IMR-90 (cell line): ENCODE measurements around the gene SRRM4. TPM values are rescaled to one million over a fixed set of nuclear protein-coding genes. Genes with fewer than 3 reads are reported as not detected.

Source experiments
- ATAC-seq: fragments of 200-7000 bp; cut with Tn5 transposase; 2 replicates; pipeline ENCODE4 v1.9.1; 2020; ENCODE audit warnings: low read depth, mild to moderate bottlenecking, moderate library complexity
- BruUV-seq: library from RNA; stranded (reverse); fragments of 400-500 nt; replicated peaks from 2 replicates; lab custom pipeline; 2021; lab: Mats Ljungman, UMichigan
- CTCF ChIA-PET: fragments of 300-600 bp; formaldehyde crosslinking; extraction: SDS; loops from one replicate; lab custom pipeline; 2021; ENCODE audit warnings: antibody characterized with exemption; lab: Yijun Ruan, JAX
- POLR2A ChIA-PET: fragments of 300-600 bp; sonication (Branson Sonifier 250); formaldehyde crosslinking; loops from one replicate; lab custom pipeline; 2022; ENCODE audit warnings: antibody characterized with exemption; ENCODE audit not compliant: unreplicated experiment; lab: Charles Lee
- DNase-seq: peaks from one replicate; pipeline ENCODE4 v3.0.0; 2013
- H2AFZ ChIP-seq: replicated peaks from 2 replicates; pipeline ENCODE3; 2013; ENCODE audit warnings: low read length, mild to moderate bottlenecking; ENCODE audit not compliant: poor library complexity
- H2AK5ac ChIP-seq: 2 replicates; pipeline ENCODE4 v1.6.1; 2013; ENCODE audit warnings: low read depth, low read length, inconsistent platforms
- H2AK9ac ChIP-seq: replicated peaks from 2 replicates; pipeline ENCODE3; 2013; ENCODE audit warnings: mild to moderate bottlenecking, low read depth, low read length, moderate library complexity; ENCODE audit not compliant: poor library complexity
- H2BK120ac ChIP-seq: 2 replicates; pipeline ENCODE4 v1.6.1; 2013; ENCODE audit warnings: low read depth, low read length, inconsistent platforms
- H2BK15ac ChIP-seq: 3 replicates; pipeline ENCODE4 v1.6.1; 2013; ENCODE audit warnings: low read depth, low read length, inconsistent platforms
- H2BK20ac ChIP-seq: 2 replicates; pipeline ENCODE4 v1.6.1; 2013; ENCODE audit warnings: low read depth, mild to moderate bottlenecking, inconsistent platforms, low read length, moderate library complexity
- H2BK5ac ChIP-seq: 2 replicates; pipeline ENCODE4 v1.6.1; 2013; ENCODE audit warnings: mild to moderate bottlenecking, low read depth, low read length, inconsistent platforms; ENCODE audit not compliant: poor library complexity, severe bottlenecking
- H3K14ac ChIP-seq: replicated peaks from 2 replicates; pipeline ENCODE4 v1.6.1; 2013; ENCODE audit warnings: low read depth, low read length, inconsistent platforms
- H3K18ac ChIP-seq: 2 replicates; pipeline ENCODE4 v1.6.1; 2013; ENCODE audit warnings: low read depth, low read length, control low read depth
- H3K23ac ChIP-seq: 2 replicates; pipeline ENCODE4 v1.6.1; 2013; ENCODE audit warnings: low read depth, low read length, inconsistent platforms
- H3K27ac ChIP-seq: 2 replicates; pipeline ENCODE4 v1.5.1; 2013; ENCODE audit warnings: mild to moderate bottlenecking, control low read depth, low read length; ENCODE audit not compliant: insufficient read depth
- H3K27me3 ChIP-seq: 2 replicates; pipeline ENCODE4 v1.6.1; 2013; ENCODE audit warnings: low read length; ENCODE audit not compliant: control insufficient read depth, insufficient read depth
- H3K36me3 ChIP-seq: 2 replicates; pipeline ENCODE4 v1.6.1; 2013; ENCODE audit warnings: low read length, mixed read lengths; ENCODE audit not compliant: control insufficient read depth, insufficient read depth
- H3K4ac ChIP-seq: 2 replicates; pipeline ENCODE4 v1.6.1; 2013; ENCODE audit warnings: low read depth, low read length, inconsistent platforms
- H3K4me1 ChIP-seq: 2 replicates; pipeline ENCODE4 v1.6.1; 2013; ENCODE audit warnings: low read length, mixed read lengths; ENCODE audit not compliant: control insufficient read depth, insufficient read depth
- H3K4me2 ChIP-seq: 2 replicates; pipeline ENCODE4 v1.6.1; 2013; ENCODE audit warnings: low read depth, mild to moderate bottlenecking, control low read depth, low read length, moderate library complexity
- H3K4me3 ChIP-seq: 2 replicates; pipeline ENCODE4 v1.5.1; 2013; ENCODE audit warnings: low read depth, mild to moderate bottlenecking, control low read depth, low read length, moderate library complexity; ENCODE audit not compliant: insufficient read depth
- H3K56ac ChIP-seq: 2 replicates; pipeline ENCODE4 v1.6.1; 2013; ENCODE audit warnings: low read length, inconsistent platforms; ENCODE audit not compliant: insufficient read depth; ENCODE audit errors: extremely low read depth
- H3K79me1 ChIP-seq, 2 experiments: 2 replicates each; pipeline ENCODE4 v1.6.1; 2013; ENCODE audit warnings: low read length in 2 of 2, inconsistent platforms in 1 of 2, low read depth in 1 of 2
- H3K9ac ChIP-seq: 2 replicates; pipeline ENCODE4 v1.6.1; 2013; ENCODE audit warnings: low read depth, low read length, control low read depth
- H3K9me1 ChIP-seq: 2 replicates; pipeline ENCODE4 v1.6.1; 2013; ENCODE audit warnings: low read length, inconsistent platforms; ENCODE audit not compliant: insufficient read depth
- H3K9me3 ChIP-seq: 2 replicates; pipeline ENCODE4 v1.6.1; 2013; ENCODE audit warnings: low read length; ENCODE audit not compliant: control insufficient read depth, insufficient read depth
- H4K20me1 ChIP-seq: 2 replicates; pipeline ENCODE4 v1.6.1; 2013; ENCODE audit warnings: low read length, inconsistent platforms; ENCODE audit not compliant: insufficient read depth
- H4K5ac ChIP-seq: 2 replicates; pipeline ENCODE4 v1.6.1; 2013; ENCODE audit warnings: mild to moderate bottlenecking, low read depth, low read length, control low read depth
- H4K8ac ChIP-seq, 2 experiments: 2 replicates each; pipeline ENCODE4 v1.6.1; 2013; ENCODE audit warnings: low read depth in 2 of 2, low read length in 2 of 2, control low read depth in 1 of 2, inconsistent platforms in 1 of 2
- H4K91ac ChIP-seq: 2 replicates; pipeline ENCODE4 v1.6.1; 2013; ENCODE audit warnings: low read depth, low read length, inconsistent platforms; ENCODE audit not compliant: insufficient read depth
- NFE2L2 ChIP-seq: fragments of 150-350 bp; IDR thresholded peaks from 2 replicates; pipeline ENCODE4 v1.6.1; 2016; ENCODE audit warnings: low read depth, mild to moderate bottlenecking, low read length
- POLR2A ChIP-seq: IDR thresholded peaks from 2 replicates; pipeline ENCODE4 v1.6.1; 2012; ENCODE audit warnings: mild to moderate bottlenecking, low read depth, low read length
- WGBS, 2 experiments: methylation state at CpG; one replicate each; pipeline versions ENCODE4 v1.1.5 to v1.1.7; 2013; ENCODE audit warnings: missing lambda C conversion rate in 2 of 2; ENCODE audit not compliant: insufficient read length in 1 of 2; ENCODE audit errors: extremely low coverage in 2 of 2; 5-methylcytosine and 5-hydroxymethylcytosine counted together
- dilution Hi-C: fragments of 300-500 bp; cut with HindIII; formaldehyde crosslinking; loops from one replicate; pipeline ENCODE4 v1.14.3; 2018; ENCODE audit warnings: low sequenced_read_pairs; ENCODE audit not compliant: unreplicated experiment
- in situ Hi-C: fragments of 300-500 bp; cut with MboI; formaldehyde crosslinking; loops from 3 replicates; pipeline ENCODE4 v1.14.3; 2019; ENCODE audit warnings: low sequenced_read_pairs, inconsistent platforms, mixed read lengths
- intact Hi-C: fragments of 100-400 bp; cut with micrococcal nuclease; formaldehyde crosslinking; loops from 2 replicates; pipeline ENCODE4 v1.10.0; 2022
- polyA plus RNA-seq, 3 experiments: library from polyadenylated mRNA; depleted of rRNA; stranded (reverse); fragments of >200 nt; gene quantifications; 2 replicates each; pipeline ENCODE4 v1.2.3, GENCODE V29; 2012; ENCODE audit warnings: low replicate concordance in 1 of 3
- total RNA-seq: library from RNA; depleted of rRNA; stranded (reverse); fragments of >200 nt; gene quantifications from 2 replicates; pipeline ENCODE4 v1.2.3, GENCODE V29; 2012

SRRM4 gene
- total and polyA plus RNA-seq, 2 of the 4 experiments (the other 2 are of a cell fraction) = not detected

DNA sequence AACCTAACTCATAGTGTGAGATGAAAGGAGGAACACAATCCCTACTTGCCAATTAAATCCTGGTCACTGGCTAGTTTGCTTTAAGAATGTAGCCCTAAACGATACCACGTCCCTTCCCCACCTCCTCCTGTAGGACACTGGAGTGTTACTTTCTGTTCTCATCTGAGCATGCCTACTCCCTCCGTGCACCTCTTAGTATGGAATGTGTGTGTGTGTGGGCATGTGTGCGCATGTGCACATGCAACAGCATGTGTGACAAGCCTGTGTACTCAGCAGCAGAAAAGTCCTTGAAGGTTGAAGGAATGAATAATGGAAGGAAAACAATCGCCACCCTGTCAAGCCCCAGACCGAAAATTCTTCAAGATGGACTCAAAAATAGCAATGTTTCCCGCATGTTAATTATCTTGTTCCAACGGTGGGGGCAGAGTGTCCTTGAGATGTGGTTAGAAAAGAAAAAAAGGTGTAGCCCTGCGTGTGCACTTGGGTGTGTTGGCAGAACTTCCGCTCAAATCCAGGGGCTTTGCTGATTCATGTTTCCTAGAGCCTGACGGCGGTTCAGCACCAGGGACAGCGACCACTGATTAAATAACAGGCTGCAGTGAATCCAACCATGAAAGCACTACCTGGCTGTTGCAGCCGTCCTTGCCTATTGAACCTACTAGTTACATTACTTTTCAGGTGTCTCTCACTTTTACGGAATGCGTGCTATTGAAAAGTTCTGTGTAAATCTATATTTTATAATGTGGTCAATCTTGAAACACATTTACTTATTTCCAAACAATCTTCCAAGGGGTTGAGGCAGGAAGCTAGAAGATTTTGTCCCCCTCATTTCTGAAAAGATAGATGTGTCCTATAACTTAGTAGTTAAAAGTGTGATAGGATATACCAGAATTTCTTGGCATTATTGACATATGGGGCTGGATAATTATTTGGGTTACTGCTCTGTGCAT lies 79.8 kb downstream of the SRRM4 start:
- BruUV-seq = no TSS peak
- dilution Hi-C loops = no loop called here

More for the DNA sequence above, 79.8 kb downstream of the SRRM4 start:
- Histone ChIP-seq H3K14ac (no peak overlapping the region), H3K9me3 (peaks cover 9% of the 10 kb centered on the region; the same call in 1 of the 2 replicates), H2BK120ac (no peak overlapping the region), H3K27ac (no peak overlapping the region), H3K79me1 (no peaks in the 10 kb centered on the region), H2BK20ac (no peak overlapping the region), H3K23ac (no peak overlapping the region), H3K9me1 (no peaks in the 10 kb centered on the region), H2AK9ac (no peak overlapping the region), H3K18ac (no peak overlapping the region), H3K4ac (no peak overlapping the region), H3K4me3 (no peak overlapping the region), H3K4me2 (no peak overlapping the region), H4K8ac (no peak overlapping the region), H3K9ac (no peak overlapping the region), H4K5ac (no peak overlapping the region), H4K91ac (no peak overlapping the region), H2AFZ (no peak overlapping the region), H2BK5ac (no peak overlapping the region), H3K56ac (no peak overlapping the region), H4K20me1 (no peaks in the 10 kb centered on the region), H3K36me3 (no peaks in the 10 kb centered on the region), H3K4me1 (no peaks in the 10 kb centered on the region), H3K27me3 (no peaks in the 10 kb centered on the region), H2BK15ac (no peak overlapping the region), H2AK5ac (no peak overlapping the region)
- 0 out of 2 replicates have a peak, but pooled peaks have one; percentile 13 for TF ChIP-seq NFE2L2
- TF ChIP-seq POLR2A = no peak
- intact Hi-C loops = no loop called here
- in situ Hi-C loops = no loop called here
- ChIA-PET CTCF (no interaction called here), POLR2A (no interaction called here)
- WGBS, 2 experiments = 54% methylated on average over 4 of the region's 16 CpGs; no CpG with 5 or more reads in 1 of the 2 experiments
- ATAC-seq (no peak), DNase-seq (peak; percentile 7)
